Astrocyte (in vitro differentiated cells and primary cell): Measurements from ENCODE around the gene GALNT17. TPM values are rescaled to one million over a fixed set of nuclear protein-coding genes. Genes with fewer than 3 reads are reported as not detected.

Source experiments
- DNase-seq: peaks from one replicate; pipeline ENCODE4 v3.0.0-alpha.2; 2010; ENCODE audit warnings: low read depth
- FAIRE-seq: peaks from 2 replicates; lab custom pipeline; 2011; peaks lifted over from hg19 to GRCh38; lab: Jason Lieb, UNC
- H2AFZ ChIP-seq: 2 replicates; pipeline ENCODE4 v1.6.0; 2012; ENCODE audit warnings: low read depth, low read length, inconsistent platforms
- H3K27ac ChIP-seq: 2 replicates; pipeline ENCODE4 v1.5.1; 2011; ENCODE audit warnings: low read depth, low read length, inconsistent platforms
- H3K27me3 ChIP-seq: 2 replicates; pipeline ENCODE4 v1.6.0; 2011; ENCODE audit warnings: low read length, inconsistent platforms; ENCODE audit not compliant: insufficient read depth
- H3K36me3 ChIP-seq: 2 replicates; pipeline ENCODE4 v1.5.1; 2011; ENCODE audit warnings: low read length, inconsistent platforms; ENCODE audit not compliant: insufficient read depth
- H3K4me1 ChIP-seq: 2 replicates; pipeline ENCODE4 v1.5.1; 2011; ENCODE audit warnings: low read length, inconsistent platforms; ENCODE audit not compliant: insufficient read depth
- H3K4me2 ChIP-seq: 2 replicates; pipeline ENCODE4 v1.6.0; 2012; ENCODE audit warnings: low read length, inconsistent platforms
- H3K4me3 ChIP-seq: 2 replicates; pipeline ENCODE4 v1.5.1; 2011; ENCODE audit warnings: low read depth, mild to moderate bottlenecking, low read length, inconsistent platforms; ENCODE audit not compliant: insufficient read depth
- H3K79me2 ChIP-seq: 2 replicates; pipeline ENCODE4 v1.6.0; 2012; ENCODE audit warnings: mild to moderate bottlenecking, low read length, inconsistent platforms; ENCODE audit not compliant: insufficient read depth
- H3K9ac ChIP-seq: 2 replicates; pipeline ENCODE4 v1.6.0; 2012; ENCODE audit warnings: mild to moderate bottlenecking, low read length, inconsistent platforms
- H3K9me3 ChIP-seq: 2 replicates; pipeline ENCODE4 v1.5.1; 2012; ENCODE audit warnings: low read depth, mild to moderate bottlenecking, low read length, inconsistent platforms; ENCODE audit not compliant: insufficient read depth
- H4K20me1 ChIP-seq: 2 replicates; pipeline ENCODE4 v1.6.0; 2012; ENCODE audit warnings: low read length, inconsistent platforms; ENCODE audit not compliant: insufficient read depth
- H3K27ac Mint-ChIP-seq: one replicate; pipeline ENCODE4 v1.8.0; 2021; ENCODE audit warnings: mild to moderate bottlenecking, mixed read lengths; ENCODE audit not compliant: unreplicated experiment
- H3K27me3 Mint-ChIP-seq: one replicate; pipeline ENCODE4 v1.8.0; 2021; ENCODE audit warnings: low read depth, mixed read lengths; ENCODE audit not compliant: unreplicated experiment
- H3K36me3 Mint-ChIP-seq: one replicate; pipeline ENCODE4 v1.8.0; 2021; ENCODE audit warnings: low read depth, mixed read lengths; ENCODE audit not compliant: unreplicated experiment
- H3K4me1 Mint-ChIP-seq: one replicate; pipeline ENCODE4 v1.8.0; 2021; ENCODE audit warnings: low read depth, mixed read lengths; ENCODE audit not compliant: unreplicated experiment
- H3K4me3 Mint-ChIP-seq: one replicate; pipeline ENCODE4 v1.8.0; 2021; ENCODE audit warnings: mild to moderate bottlenecking, moderate library complexity, mixed read lengths; ENCODE audit not compliant: unreplicated experiment
- H3K9me3 Mint-ChIP-seq: one replicate; pipeline ENCODE4 v1.8.0; 2021; ENCODE audit warnings: mild to moderate bottlenecking, mixed read lengths; ENCODE audit not compliant: unreplicated experiment
- EZH2 ChIP-seq: IDR thresholded peaks from 2 replicates; pipeline ENCODE4 v1.6.1; 2012; ENCODE audit warnings: mild to moderate bottlenecking, low read length, inconsistent platforms; ENCODE audit not compliant: insufficient read depth
- total RNA-seq: library from RNA; stranded (reverse); gene quantifications from 2 replicates; pipeline ENCODE4 v1.2.1, GENCODE V29; 2021
- TF ChIP-seq, protein P1 (sequence below): IDR thresholded peaks from 2 replicates; pipeline ENCODE4 v1.5.1; 2011; ENCODE audit warnings: low read depth, mild to moderate bottlenecking, inconsistent platforms, low read length, moderate library complexity; ENCODE audit not compliant: insufficient read depth

GALNT17 gene
- total RNA-seq, 1 donor from 2014 or later, result 7.8 TPM

DNA sequence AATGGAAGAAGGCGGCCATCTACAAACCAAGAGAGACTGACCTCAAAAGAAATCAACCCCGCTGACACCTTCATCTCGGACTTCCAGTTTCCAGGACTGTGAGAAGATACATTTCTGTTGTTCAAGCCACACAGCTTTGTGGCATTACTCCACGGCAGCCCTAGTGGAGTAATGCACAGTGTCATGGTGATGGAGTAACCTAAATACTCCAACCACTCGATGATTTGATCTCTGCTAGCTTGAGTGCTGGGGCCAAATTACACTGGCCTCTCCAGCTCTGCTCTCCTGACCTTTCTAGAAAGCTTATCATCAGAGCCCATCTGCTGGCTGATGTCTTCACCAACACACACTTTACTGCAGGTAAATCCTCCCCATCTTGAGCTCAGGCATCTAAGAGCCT is 52.2 kb downstream of the GALNT17 start:
- Histone ChIP-seq H3K4me3 (no peak overlapping the region), H3K9me3 (no peaks in the 10 kb centered on the region), H3K9ac (no peak overlapping the region), H3K4me2 (no peak overlapping the region), H2AFZ (no peak overlapping the region), H3K4me1 (no peaks in the 10 kb centered on the region), H3K36me3 (no peaks in the 10 kb centered on the region), H3K27ac (no peak overlapping the region), H3K27me3 (no peaks in the 10 kb centered on the region), H4K20me1 (no peaks in the 10 kb centered on the region), H3K79me2 (no peaks in the 10 kb centered on the region)
- FAIRE-seq, result no peak
- H3K4me1 Mint-ChIP-seq, result no peaks in the 10 kb centered on the region
- TF ChIP-seq, protein P1, sequence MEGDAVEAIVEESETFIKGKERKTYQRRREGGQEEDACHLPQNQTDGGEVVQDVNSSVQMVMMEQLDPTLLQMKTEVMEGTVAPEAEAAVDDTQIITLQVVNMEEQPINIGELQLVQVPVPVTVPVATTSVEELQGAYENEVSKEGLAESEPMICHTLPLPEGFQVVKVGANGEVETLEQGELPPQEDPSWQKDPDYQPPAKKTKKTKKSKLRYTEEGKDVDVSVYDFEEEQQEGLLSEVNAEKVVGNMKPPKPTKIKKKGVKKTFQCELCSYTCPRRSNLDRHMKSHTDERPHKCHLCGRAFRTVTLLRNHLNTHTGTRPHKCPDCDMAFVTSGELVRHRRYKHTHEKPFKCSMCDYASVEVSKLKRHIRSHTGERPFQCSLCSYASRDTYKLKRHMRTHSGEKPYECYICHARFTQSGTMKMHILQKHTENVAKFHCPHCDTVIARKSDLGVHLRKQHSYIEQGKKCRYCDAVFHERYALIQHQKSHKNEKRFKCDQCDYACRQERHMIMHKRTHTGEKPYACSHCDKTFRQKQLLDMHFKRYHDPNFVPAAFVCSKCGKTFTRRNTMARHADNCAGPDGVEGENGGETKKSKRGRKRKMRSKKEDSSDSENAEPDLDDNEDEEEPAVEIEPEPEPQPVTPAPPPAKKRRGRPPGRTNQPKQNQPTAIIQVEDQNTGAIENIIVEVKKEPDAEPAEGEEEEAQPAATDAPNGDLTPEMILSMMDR, result no peak
- TF ChIP-seq EZH2, result no peak
- H3K9me3 Mint-ChIP-seq, result peaks cover 5% of the 10 kb centered on the region
- no peaks in the 10 kb centered on the region for H3K36me3 Mint-ChIP-seq
- H3K4me3 Mint-ChIP-seq, result no peak overlapping the region
- no peak overlapping the region for H3K27ac Mint-ChIP-seq
- no peaks in the 10 kb centered on the region for H3K27me3 Mint-ChIP-seq
- no peak for DNase-seq

DNA sequence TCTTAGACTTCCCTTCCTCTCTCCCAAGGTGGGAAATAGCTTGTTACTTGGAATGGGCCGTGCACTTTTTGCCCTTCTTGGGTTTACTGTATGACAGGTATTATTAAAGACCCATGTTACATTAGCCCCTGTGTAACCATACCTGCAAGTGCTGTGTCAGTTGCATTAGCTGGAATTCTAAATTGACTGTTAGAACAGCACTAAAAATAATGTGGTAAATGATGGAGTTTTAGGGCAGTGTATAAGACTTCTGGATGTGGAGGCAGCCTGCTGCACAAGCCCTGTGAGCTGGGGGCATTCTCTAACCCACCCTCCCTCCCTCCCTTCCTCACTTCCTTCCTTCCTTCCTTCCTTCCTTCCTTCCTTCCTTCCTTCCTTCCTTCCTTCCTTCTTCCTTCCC is 52.7 kb downstream of the GALNT17 start:
- Mint-ChIP-seq H3K4me1 (no peaks in the 10 kb centered on the region), H3K36me3 (peaks cover 2% of the 10 kb centered on the region), H3K27me3 (no peaks in the 10 kb centered on the region), H3K4me3 (no peak overlapping the region), H3K27ac (no peak overlapping the region), H3K9me3 (peaks cover 8% of the 10 kb centered on the region)
- no peaks in the 10 kb centered on the region for H3K79me2 ChIP-seq
- no peaks in the 10 kb centered on the region for H3K9me3 ChIP-seq
- no peak for TF ChIP-seq EZH2
- TF ChIP-seq, protein P1, result no peak
- no peak overlapping the region for H3K27ac ChIP-seq
- no peaks in the 10 kb centered on the region for H3K4me1 ChIP-seq
- DNase-seq (no peak), FAIRE-seq (no peak)
- no peak overlapping the region for H3K4me3 ChIP-seq
- no peaks in the 10 kb centered on the region for H4K20me1 ChIP-seq
- H3K9ac ChIP-seq, result no peak overlapping the region
- H2AFZ ChIP-seq, result no peak overlapping the region
- no peak overlapping the region for H3K4me2 ChIP-seq
- H3K36me3 ChIP-seq, result no peaks in the 10 kb centered on the region
- H3K27me3 ChIP-seq, result no peaks in the 10 kb centered on the region

- H3K4me1 Mint-ChIP-seq, result no peaks in the 10 kb centered on the region
- H3K27me3 Mint-ChIP-seq, result no peaks in the 10 kb centered on the region
- H3K9me3 Mint-ChIP-seq, result peaks cover 8% of the 10 kb centered on the region
- H3K36me3 Mint-ChIP-seq, result peaks cover 2% of the 10 kb centered on the region
- Histone ChIP-seq H3K36me3 (no peaks in the 10 kb centered on the region), H2AFZ (no peak overlapping the region), H3K9me3 (no peaks in the 10 kb centered on the region), H3K27me3 (no peaks in the 10 kb centered on the region), H3K79me2 (no peaks in the 10 kb centered on the region), H3K27ac (no peak overlapping the region), H3K4me2 (no peak overlapping the region), H4K20me1 (no peaks in the 10 kb centered on the region), H3K4me3 (no peak overlapping the region), H3K4me1 (no peaks in the 10 kb centered on the region), H3K9ac (no peak overlapping the region)
- H3K27ac Mint-ChIP-seq, result no peak overlapping the region
- TF ChIP-seq, protein P1, result no peak
- no peak for TF ChIP-seq EZH2
- FAIRE-seq, result no peak
- H3K4me3 Mint-ChIP-seq, result no peak overlapping the region
- DNase-seq, result no peak
These were observed 54.7 kb downstream of the GALNT17 start for GRCh38 chr7:71186535-71187057.
